A549 (cell line): ENCODE results near the gene AKAP6. TPM values are rescaled to one million over a fixed set of nuclear protein-coding genes. Genes with fewer than 3 reads are reported as not detected.

Experiments used
- ATAC-seq, 2 experiments: fragments of 200-7000 bp in 1 of 2; fragments of >200 bp in 1 of 2; cut with Nextera tagmentation in 1 of 2; cut with Tn5 transposase in 1 of 2; 3 replicates each; pipeline versions ENCODE4 v1.8.0 to v1.9.1; 2018 to 2020; ENCODE audit warnings: mild to moderate bottlenecking in 1 of 2, moderate library complexity in 1 of 2
- CTCF ChIA-PET: fragments of 300-600 bp; sonication (Branson Sonifier 250); formaldehyde crosslinking; extraction: SDS; loops from one replicate; lab custom pipeline; 2021; ENCODE audit warnings: antibody characterized with exemption, inconsistent platforms; lab: Yijun Ruan, JAX
- POLR2A ChIA-PET: fragments of 350-600 bp; formaldehyde crosslinking; extraction: SDS; loops from one replicate; lab custom pipeline; 2021; ENCODE audit warnings: antibody characterized with exemption, inconsistent platforms; lab: Yijun Ruan, JAX
- DNase-seq, 2 experiments: peaks; one replicate each; pipeline versions ENCODE4 v3.0.0 to v3.0.0-alpha.2; 2011 to 2016; ENCODE audit warnings: low read depth in 1 of 2, low spot score in 1 of 2
- FAIRE-seq: peaks from 2 replicates; lab custom pipeline; 2011; peaks lifted over from hg19 to GRCh38; lab: Jason Lieb, UNC
- H3K27ac ChIP-seq, 2 experiments: fragments of >200 bp; sonication (Bioruptor Twin); formaldehyde crosslinking; 3 replicates each; pipeline ENCODE4 v1.5.1; 2016 to 2017
- H3K4me1 ChIP-seq: fragments of >200 bp; sonication (Bioruptor Twin); formaldehyde crosslinking; 3 replicates; pipeline ENCODE4 v1.6.1; 2016
- H3K4me2 ChIP-seq: fragments of >200 bp; sonication (Bioruptor Twin); formaldehyde crosslinking; 3 replicates; pipeline ENCODE4 v1.6.1; 2016
- H3K4me3 ChIP-seq: fragments of >200 bp; sonication (Bioruptor Twin); formaldehyde crosslinking; 3 replicates; pipeline ENCODE4 v1.5.1; 2016
- H3K9me3 ChIP-seq: fragments of >200 bp; sonication (Bioruptor Twin); formaldehyde crosslinking; 3 replicates; pipeline ENCODE4 v1.6.1; 2016
- BHLHE40 ChIP-seq: IDR thresholded peaks from 2 replicates; pipeline ENCODE4 v1.6.1; 2012; ENCODE audit warnings: low read depth, low read length, inconsistent platforms
- CEBPB ChIP-seq, 2 experiments: fragments of >200 bp in 1 of 2; sonication (Bioruptor Twin) in 1 of 2; formaldehyde crosslinking in 1 of 2; IDR thresholded peaks; 2 replicates each; pipeline ENCODE4 v1.6.1; 2012 to 2016
- EHMT2 ChIP-seq: fragments of 200-600 bp; sonication (generic); IDR thresholded peaks from 2 replicates; pipeline ENCODE4 v1.6.1; 2016; ENCODE audit warnings: antibody characterized with exemption, low read depth, mild to moderate bottlenecking, moderate library complexity
- EP300 ChIP-seq, 2 experiments: fragments of >200 bp; sonication (Bioruptor Twin); formaldehyde crosslinking; IDR thresholded peaks; 2 replicates in 1 of 2; 3 replicates in 1 of 2; pipeline ENCODE4 v1.6.1; 2016 to 2017
- ESRRA ChIP-seq: fragments of 150-350 bp; IDR thresholded peaks from 2 replicates; pipeline ENCODE4 v1.6.1; 2014; ENCODE audit warnings: mild to moderate bottlenecking, low read length, borderline replicate concordance
- GATA3 ChIP-seq: IDR thresholded peaks from 2 replicates; pipeline ENCODE4 v1.6.1; 2012; ENCODE audit warnings: borderline replicate concordance
- HDAC2 ChIP-seq: fragments of 200-600 bp; sonication (generic); IDR thresholded peaks from 2 replicates; pipeline ENCODE4 v1.6.1; 2016
- HEYL ChIP-seq: fragments of 250-450 bp; sonication (Bioruptor Pico); IDR thresholded peaks from 2 replicates; pipeline ENCODE4 v1.8.0; 2021; ENCODE audit warnings: mild to moderate bottlenecking, moderate library complexity
- HOXB13 ChIP-seq: fragments of 250-450 bp; sonication (Bioruptor Pico); IDR thresholded peaks from 2 replicates; pipeline ENCODE4 v1.5.0; 2020; ENCODE audit warnings: low read depth, mild to moderate bottlenecking, moderate library complexity
- HOXB5 ChIP-seq: fragments of 250-450 bp; sonication (Bioruptor Pico); IDR thresholded peaks from 2 replicates; pipeline ENCODE4 v1.5.0; 2020; ENCODE audit warnings: mild to moderate bottlenecking, moderate library complexity
- JUN ChIP-seq, 2 experiments: fragments of >200 bp; sonication (Bioruptor Twin); formaldehyde crosslinking; IDR thresholded peaks; 2 replicates in 1 of 2; 3 replicates in 1 of 2; pipeline ENCODE4 v1.6.1; 2016 to 2017
- KDM1A ChIP-seq: fragments of 200-600 bp; sonication (generic); IDR thresholded peaks from 2 replicates; pipeline ENCODE4 v1.6.1; 2016; ENCODE audit warnings: low read depth, mild to moderate bottlenecking
- NPAS2 ChIP-seq: fragments of 250-450 bp; sonication (Bioruptor Pico); IDR thresholded peaks from 2 replicates; pipeline ENCODE4 v1.8.0; 2022; ENCODE audit warnings: mild to moderate bottlenecking, moderate library complexity, borderline replicate concordance
- PHF8 ChIP-seq: fragments of 200-600 bp; sonication (generic); IDR thresholded peaks from 2 replicates; pipeline ENCODE4 v1.6.1; 2016; ENCODE audit warnings: low read depth, mild to moderate bottlenecking, antibody characterized with exemption, moderate library complexity, borderline replicate concordance
- POLR2AphosphoS2 ChIP-seq: conservative IDR thresholded peaks from 2 replicates; pipeline ENCODE4 v1.6.1; 2012; ENCODE audit warnings: low read length, improper control_type of control experiment, inconsistent platforms
- RARB ChIP-seq: fragments of 250-450 bp; sonication (Bioruptor Pico); IDR thresholded peaks from 2 replicates; pipeline ENCODE4 v1.8.0; 2021; ENCODE audit warnings: mild to moderate bottlenecking, moderate library complexity
- REST ChIP-seq: fragments of 200-600 bp; sonication (generic); IDR thresholded peaks from 2 replicates; pipeline ENCODE4 v1.6.1; 2016; ENCODE audit warnings: antibody characterized with exemption, mild to moderate bottlenecking, moderate library complexity
- RFX5 ChIP-seq: fragments of 450-650 bp; IDR thresholded peaks from 2 replicates; pipeline ENCODE4 v1.7.1; 2014; ENCODE audit warnings: antibody characterized with exemption, mild to moderate bottlenecking, moderate library complexity
- SREBF2 ChIP-seq: fragments of 450-650 bp; IDR thresholded peaks from 2 replicates; pipeline ENCODE4 v1.6.1; 2014; ENCODE audit warnings: mild to moderate bottlenecking, moderate library complexity
- TFCP2L1 ChIP-seq: fragments of 250-450 bp; sonication (Bioruptor Pico); IDR thresholded peaks from 2 replicates; pipeline ENCODE4 v1.5.0; 2021; ENCODE audit warnings: mild to moderate bottlenecking
- TP53 ChIP-seq: fragments of 250-450 bp; sonication (Bioruptor Pico); IDR thresholded peaks from 2 replicates; pipeline ENCODE4 v1.5.0; 2021; ENCODE audit warnings: mild to moderate bottlenecking, moderate library complexity
- ZFP36 ChIP-seq: fragments of 450-650 bp; IDR thresholded peaks from 2 replicates; pipeline ENCODE4 v1.6.1; 2014; ENCODE audit warnings: borderline replicate concordance; ENCODE audit not compliant: partially characterized antibody
- ZSCAN20 ChIP-seq: fragments of 250-450 bp; sonication (Bioruptor Pico); IDR thresholded peaks from 2 replicates; pipeline ENCODE4 v1.8.0; 2022; ENCODE audit warnings: mild to moderate bottlenecking, moderate library complexity
- WGBS: methylation state at CpG from one replicate; pipeline ENCODE4 v1.1.6; 2017; ENCODE audit errors: missing lambda C conversion rate; 5-methylcytosine and 5-hydroxymethylcytosine counted together
- polyA plus RNA-seq, 4 experiments: library from polyadenylated mRNA; depleted of rRNA in 3 of 4; stranded (reverse); fragments of >200 nt; fragmentation: RNase III in 1 of 4; extraction: RNeasy Plus Mini Kit Qiagen cat#74134 plus additional on column Dnase treatment in 1 of 4; gene quantifications; 2 replicates in 3 of 4; 3 replicates in 1 of 4; pipeline ENCODE4 v1.2.3, GENCODE V29; 2011 to 2017
- TF ChIP-seq, protein P1 (sequence below): IDR thresholded peaks from 2 replicates; pipeline ENCODE4 v1.6.1; 2012; ENCODE audit warnings: low read depth, borderline replicate concordance

The AKAP6 gene
- polyA plus RNA-seq, 2 of the 4 experiments (the other 2 are of a cell fraction) = 0.27 to 1.9 TPM

DNA sequence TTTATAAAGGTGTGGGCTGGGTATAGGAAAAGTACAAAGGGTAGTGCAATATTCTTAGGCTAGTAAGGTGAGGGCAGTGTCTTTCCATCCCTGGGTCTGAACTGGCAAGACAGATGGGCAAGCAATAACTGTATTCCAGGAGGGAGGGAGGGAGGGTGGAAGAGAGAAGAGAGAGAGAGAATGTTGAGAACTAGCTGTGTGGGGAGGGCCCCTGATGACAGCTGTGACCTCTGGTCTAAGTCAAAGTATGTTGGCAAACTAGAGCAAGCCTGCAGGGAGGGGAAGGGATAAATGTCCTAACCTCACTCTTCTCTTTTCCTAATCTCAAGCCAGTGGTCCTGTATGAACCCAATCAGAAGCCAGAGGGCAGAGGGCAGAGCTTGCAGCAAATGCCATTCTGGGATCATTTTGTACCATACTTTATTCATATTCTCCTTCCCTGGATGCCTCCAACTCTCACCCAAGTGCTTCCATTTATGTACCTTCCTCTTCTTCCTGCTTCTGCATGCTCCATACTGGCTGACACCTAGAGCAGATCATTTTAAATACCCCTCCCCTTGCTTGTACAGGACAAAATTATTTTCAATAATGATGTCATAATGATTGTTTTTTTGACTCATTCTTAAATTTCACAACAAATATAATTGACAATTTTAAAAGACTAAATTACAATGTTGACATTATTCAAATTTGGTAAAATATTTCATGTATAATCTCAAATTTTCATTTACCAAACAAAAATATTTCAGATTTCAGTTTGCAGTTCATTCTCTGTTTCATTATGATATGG lies 75.9 kb downstream of the AKAP6 start:
- ATAC-seq = no peak
- ChIA-PET POLR2A (no interaction called here), CTCF (no interaction called here)
- TF ChIP-seq TP53 (CRISPR knock-in tag) (no peak), KDM1A (no peak), REST (no peak), RFX5 (no peak), EP300 (IDR thresholded peaks at IDR 0.05) (no peak)
- TF ChIP-seq, protein P1, sequence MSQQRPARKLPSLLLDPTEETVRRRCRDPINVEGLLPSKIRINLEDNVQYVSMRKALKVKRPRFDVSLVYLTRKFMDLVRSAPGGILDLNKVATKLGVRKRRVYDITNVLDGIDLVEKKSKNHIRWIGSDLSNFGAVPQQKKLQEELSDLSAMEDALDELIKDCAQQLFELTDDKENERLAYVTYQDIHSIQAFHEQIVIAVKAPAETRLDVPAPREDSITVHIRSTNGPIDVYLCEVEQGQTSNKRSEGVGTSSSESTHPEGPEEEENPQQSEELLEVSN = no peak
- no peak for DNase-seq
- Histone ChIP-seq H3K9me3 (no peaks in the 10 kb centered on the region), H3K4me3 (no peak overlapping the region), H3K4me1 (0 out of 3 replicates have a peak, but pooled peaks cover 7% of the 10 kb centered on the region), H3K4me2 (0 out of 3 replicates have a peak overlapping the region, but pooled peaks have one; percentile 8), H3K27ac (no peak overlapping the region)
- no peak for FAIRE-seq

- 81% methylated on average over 2 of the region's 2 CpGs for WGBS
- ATAC-seq = no peak
- H3K27ac ChIP-seq = no peak overlapping the region
- DNase-seq = no peak
- no peak for FAIRE-seq
- H3K4me3 ChIP-seq = no peak overlapping the region
- H3K4me1 ChIP-seq = 0 out of 3 replicates have a peak, but pooled peaks cover 7% of the 10 kb centered on the region
- ChIA-PET CTCF (no interaction called here), POLR2A (no interaction called here)
- no peaks in the 10 kb centered on the region for H3K9me3 ChIP-seq
- no peak for TF ChIP-seq PHF8
- TF ChIP-seq HOXB5 (CRISPR knock-in tag) = no peak
- no peak for TF ChIP-seq SREBF2
- TF ChIP-seq ZFP36 = no peak
- TF ChIP-seq CEBPB (IDR thresholded peaks at IDR 0.05) = no peak
- no peak for TF ChIP-seq HOXB13 (CRISPR knock-in tag)
- no peak for TF ChIP-seq ZSCAN20 (CRISPR knock-in tag)
- no peak for TF ChIP-seq RARB (CRISPR knock-in tag)
- TF ChIP-seq JUN (IDR thresholded peaks at IDR 0.05) = no peak
- TF ChIP-seq GATA3 = no peak
- no peak for TF ChIP-seq HDAC2
- no peak overlapping the region for H3K4me2 ChIP-seq
Observed at GRCh38 chr14:32405856-32406255, 76.8 kb downstream of the AKAP6 start.

DNA sequence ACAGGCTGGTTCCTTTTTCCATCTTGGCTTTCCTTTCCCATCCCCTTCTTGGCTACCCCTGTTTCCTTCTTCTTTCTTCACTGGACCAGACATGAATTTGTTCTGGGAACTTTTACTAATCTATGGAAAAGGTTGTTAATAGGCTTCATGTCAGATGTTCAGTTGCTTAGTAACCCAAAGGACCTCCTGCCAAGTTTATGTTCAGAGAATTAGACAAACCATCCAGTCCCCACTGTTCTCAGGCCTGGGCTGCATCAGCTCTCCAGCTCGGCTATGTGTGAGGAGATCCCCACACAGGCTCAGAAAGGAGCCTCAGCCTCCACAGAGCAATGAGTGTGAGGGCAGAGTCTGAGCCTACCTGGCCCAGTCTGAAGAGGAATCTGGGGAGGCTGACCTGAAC lies 78.0 kb downstream of the AKAP6 start:
- WGBS = 22% methylated on average over 1 of the region's 1 CpG
- Histone ChIP-seq H3K9me3 (no peaks in the 10 kb centered on the region), H3K4me3 (no peak overlapping the region), H3K4me1 (0 out of 3 replicates have a peak, but pooled peaks cover 7% of the 10 kb centered on the region), H3K27ac (no peak overlapping the region), H3K4me2 (no peak overlapping the region)
- no peak for ATAC-seq
- no peak for DNase-seq
- ChIA-PET CTCF (no interaction called here), POLR2A (no interaction called here)
- no peak for FAIRE-seq
- TF ChIP-seq NPAS2 (CRISPR knock-in tag) = no peak
- TF ChIP-seq, protein P1 = no peak
- TF ChIP-seq REST = no peak
- TF ChIP-seq POLR2AphosphoS2 = no peak
- TF ChIP-seq ZSCAN20 (CRISPR knock-in tag) = no peak
- no peak for TF ChIP-seq HEYL
- no peak for TF ChIP-seq RARB (CRISPR knock-in tag)
- TF ChIP-seq PHF8 = no peak
- no peak for TF ChIP-seq EHMT2
- TF ChIP-seq ZFP36 = no peak
- no peak for TF ChIP-seq BHLHE40
- TF ChIP-seq TFCP2L1 (CRISPR knock-in tag) = no peak
- no peak for TF ChIP-seq ESRRA
- TF ChIP-seq KDM1A = no peak
